ENCODE results near the gene SAMD4B. TPM values are rescaled to one million over a fixed set of nuclear protein-coding genes. Genes with fewer than 3 reads are reported as not detected.

Gene SAMD4B
- total and polyA plus RNA-seq, 9 donors = 59.0 to 139 (median 110) TPM

DNA sequence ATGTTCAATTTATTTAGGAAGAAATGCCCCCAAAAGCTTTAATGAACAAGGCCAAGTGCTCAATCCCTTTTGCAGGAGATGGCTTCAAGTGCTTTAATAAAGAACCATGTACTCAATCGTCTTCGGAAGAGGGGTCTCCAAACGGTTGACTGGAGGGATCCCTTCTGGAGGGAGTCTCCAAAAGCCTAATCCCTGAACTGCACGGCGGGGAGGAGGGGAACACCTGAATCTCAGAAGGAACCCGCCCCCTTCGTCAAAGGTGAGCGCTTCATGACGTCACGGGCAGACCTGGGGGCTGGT is 48.2 kb downstream of the SAMD4B start:
- 0% methylated on average over 10 of the region's 10 CpGs for WGBS, 3 donors
- DNase-seq = peak in 1 of 5 donors; percentile 81
- Histone ChIP-seq H3K4me3 (peak overlapping the region; percentile 68), H3K9me3 (no peaks in the 10 kb centered on the region), H3K27me3 (no peaks in the 10 kb centered on the region), H3K27ac (peak overlapping the region; percentile 91 to 99), H3K4me1 (ENCODE audit: insufficient read depth) (peaks cover 3% of the 10 kb centered on the region), H3K36me3 (no peaks in the 10 kb centered on the region)
- TF ChIP-seq POLR2A (IDR thresholded peaks at IDR 0.05) = no peak
- TF ChIP-seq EP300 (IDR thresholded peaks at IDR 0.05) = no peak
- TF ChIP-seq, protein P1, sequence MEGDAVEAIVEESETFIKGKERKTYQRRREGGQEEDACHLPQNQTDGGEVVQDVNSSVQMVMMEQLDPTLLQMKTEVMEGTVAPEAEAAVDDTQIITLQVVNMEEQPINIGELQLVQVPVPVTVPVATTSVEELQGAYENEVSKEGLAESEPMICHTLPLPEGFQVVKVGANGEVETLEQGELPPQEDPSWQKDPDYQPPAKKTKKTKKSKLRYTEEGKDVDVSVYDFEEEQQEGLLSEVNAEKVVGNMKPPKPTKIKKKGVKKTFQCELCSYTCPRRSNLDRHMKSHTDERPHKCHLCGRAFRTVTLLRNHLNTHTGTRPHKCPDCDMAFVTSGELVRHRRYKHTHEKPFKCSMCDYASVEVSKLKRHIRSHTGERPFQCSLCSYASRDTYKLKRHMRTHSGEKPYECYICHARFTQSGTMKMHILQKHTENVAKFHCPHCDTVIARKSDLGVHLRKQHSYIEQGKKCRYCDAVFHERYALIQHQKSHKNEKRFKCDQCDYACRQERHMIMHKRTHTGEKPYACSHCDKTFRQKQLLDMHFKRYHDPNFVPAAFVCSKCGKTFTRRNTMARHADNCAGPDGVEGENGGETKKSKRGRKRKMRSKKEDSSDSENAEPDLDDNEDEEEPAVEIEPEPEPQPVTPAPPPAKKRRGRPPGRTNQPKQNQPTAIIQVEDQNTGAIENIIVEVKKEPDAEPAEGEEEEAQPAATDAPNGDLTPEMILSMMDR (IDR thresholded peaks at IDR 0.05) = no peak
- intact Hi-C loops (cut with DNase I) = loop anchor here in 1 of 4 donors (10.0 kb wide), 1 partner anchor 144 kb away; the partner anchor contains the start of gene EID2B

DNA sequence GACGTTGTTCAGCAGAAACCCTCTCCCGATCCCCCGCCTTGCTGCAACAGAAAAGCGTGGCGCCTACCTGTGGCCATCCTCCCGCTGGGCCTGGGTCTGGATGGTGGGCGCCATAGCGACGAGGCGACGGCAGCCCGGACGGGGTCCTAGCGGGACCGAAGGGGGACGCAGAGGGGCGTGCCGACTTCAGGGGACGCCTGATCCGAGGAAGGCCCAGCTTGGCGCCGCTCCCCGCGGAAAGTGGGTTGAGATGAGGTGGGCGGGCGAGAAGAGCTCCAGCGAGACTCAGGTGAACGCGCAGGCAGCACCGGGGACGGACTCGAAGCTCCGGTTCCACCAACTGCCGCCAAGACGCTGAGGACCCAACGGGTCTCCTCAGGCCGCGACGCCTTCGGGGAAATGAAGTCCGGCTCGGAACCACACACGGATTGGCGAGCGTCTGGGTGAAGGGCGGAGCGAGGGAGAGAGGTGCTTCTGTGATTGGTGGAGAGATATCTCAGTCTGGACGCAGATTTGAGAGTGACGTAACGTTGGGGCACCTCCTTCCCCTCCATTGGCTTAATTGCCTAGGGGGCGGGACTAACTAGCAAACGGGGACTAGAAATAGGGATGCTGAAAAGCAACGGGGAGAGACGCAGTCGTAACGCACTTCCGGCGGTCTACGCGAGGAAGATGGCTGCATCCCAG is 48.7 kb downstream of the SAMD4B start, which contains the start of the genes MED29 and PAF1:
TSS of gene MED29 (plus strand) at position 628 of the 687 bp plus-strand sequence. CDS start at position 673, 45 bp downstream.
TSS of gene PAF1 (minus strand) at position 356 of the 687 bp plus-strand sequence. CDS start at position 114, 242 bp downstream.
- DNase-seq = peak; percentile 96 to 98 (median 97)
- Histone ChIP-seq H3K9me3 (no peaks in the 10 kb centered on the region), H3K27ac (peak within 1 kb of the TSS; percentile 91 to 99), H3K36me3 (no peaks in the 10 kb centered on the region), H3K4me1 (ENCODE audit: insufficient read depth) (peaks cover 3% of the 10 kb centered on the region), H3K27me3 (no peaks in the 10 kb centered on the region), H3K4me3 (peak within 1 kb of the TSS; percentile 70)
- peak; percentile 47 for TF ChIP-seq EP300 (IDR thresholded peaks at IDR 0.05)
- peak; percentile 73 for TF ChIP-seq POLR2A (IDR thresholded peaks at IDR 0.05)
- TF ChIP-seq, protein P1 (IDR thresholded peaks at IDR 0.05) = peak in 2 of 3 donors; percentile 35 to 53
- 0 to 1% (median 1%) methylated on average over 44 to 60 of the region's 60 CpGs for WGBS, 3 donors
- intact Hi-C loops (cut with DNase I) = loop anchor here in 2 of 4 donors (1.0 to 10.0 kb wide), 2 partner anchors 49 to 144 kb away; partner anchors contain the start of genes EID2B (in 1 of the 2) and SAMD4B (in 1 of the 2)

DNA sequence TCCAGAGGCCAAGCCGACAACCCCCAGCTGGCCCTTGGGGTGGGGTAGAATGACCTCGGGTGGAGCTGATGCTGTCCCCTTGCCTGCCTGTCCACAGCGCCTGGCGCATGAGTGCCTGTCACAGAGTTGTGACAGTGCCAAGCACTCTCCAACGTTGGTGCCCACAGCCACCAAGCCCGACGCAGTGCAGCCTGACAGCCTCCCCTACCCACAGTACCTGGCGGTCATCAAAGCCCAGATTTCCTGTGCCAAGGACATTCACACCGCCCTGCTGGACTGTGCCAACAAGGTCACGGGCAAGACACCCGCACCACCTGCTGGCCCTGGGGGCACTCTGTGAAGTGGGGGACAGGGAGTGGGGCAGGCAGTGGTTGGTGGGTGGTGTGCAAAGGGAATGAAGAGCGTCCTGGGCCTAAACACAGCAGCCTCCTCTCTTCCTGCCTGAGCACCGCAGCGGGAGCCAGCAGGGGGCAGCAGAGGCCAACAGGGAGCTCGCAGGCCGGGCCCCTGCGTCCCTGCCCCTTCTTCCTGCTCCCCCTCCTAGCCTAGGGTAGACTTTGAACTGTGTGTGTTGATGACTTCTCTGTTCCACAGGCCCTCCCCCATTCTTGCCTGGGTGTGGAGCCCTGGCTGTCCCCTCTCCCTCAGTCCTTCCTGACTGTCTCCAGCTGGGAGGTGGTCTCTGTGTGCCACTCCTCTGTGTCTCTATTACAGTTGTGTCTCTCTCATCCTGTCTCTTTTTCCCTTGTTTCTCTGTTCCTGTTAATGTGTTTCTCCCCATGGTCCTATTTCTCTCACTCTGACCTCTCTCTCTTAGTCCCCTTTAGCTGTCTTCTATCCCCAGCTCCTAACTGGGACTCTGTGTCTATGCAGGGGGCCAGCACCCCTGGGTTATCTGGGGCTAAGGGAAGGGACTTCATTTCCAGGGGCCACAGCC is 55.4 kb downstream of the SAMD4B start:
- WGBS, 3 donors = 27 to 28% (median 28%) methylated on average over 9 to 17 of the region's 17 CpGs
- Histone ChIP-seq H3K27ac (peak overlapping the region; percentile 66 to 71), H3K27me3 (no peaks in the 10 kb centered on the region), H3K4me3 (no peak overlapping the region), H3K9me3 (no peaks in the 10 kb centered on the region), H3K4me1 (ENCODE audit: insufficient read depth) (peaks cover 8% of the 10 kb centered on the region), H3K36me3 (no peaks in the 10 kb centered on the region)
- intact Hi-C loops (cut with DNase I) = loop anchor here in 2 of 4 donors (2.0 to 10.0 kb wide), 2 partner anchors 15 to 137 kb away; partner anchors contain the start of genes EID2B (in 1 of the 2) and PLEKHG2 (in 1 of the 2)
- peak; percentile 81 to 93 (median 91) for DNase-seq
- TF ChIP-seq EP300 (IDR thresholded peaks at IDR 0.05) (no peak), POLR2A (IDR thresholded peaks at IDR 0.05) (peak; percentile 28)
- TF ChIP-seq, protein P1 (IDR thresholded peaks at IDR 0.05) = peak; percentile 92 to 96 (median 96)

DNA sequence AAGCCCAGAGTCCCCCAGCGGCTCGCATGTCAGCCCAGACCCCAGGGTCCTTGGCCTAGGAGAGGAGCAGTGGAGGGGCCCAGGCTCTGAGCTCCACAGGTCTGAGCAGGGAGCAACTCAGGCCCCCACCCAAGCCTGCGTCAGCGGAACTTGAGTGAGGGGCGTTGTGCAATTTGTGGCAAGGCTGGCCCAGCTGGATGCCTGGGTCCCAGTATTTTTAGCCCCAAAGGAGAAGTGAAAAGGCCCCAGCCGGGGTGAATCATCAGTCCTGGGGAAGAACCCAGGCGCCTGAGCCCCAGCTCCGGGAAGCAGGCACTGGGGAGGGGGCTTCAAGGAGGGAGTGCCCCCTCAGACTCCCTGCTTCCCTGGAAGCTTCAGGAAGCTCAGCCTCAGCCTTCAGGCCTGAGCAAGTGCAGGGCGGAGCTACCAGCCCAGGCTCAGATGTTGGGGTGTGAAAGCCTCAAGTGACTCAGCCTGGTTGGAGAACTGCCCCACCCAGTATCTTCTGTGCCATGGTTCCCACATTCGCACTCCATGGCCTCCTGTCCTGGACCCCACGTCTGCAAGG is 56.2 kb downstream of the SAMD4B start:
- intact Hi-C loops (cut with DNase I) = loop anchor here in 1 of 4 donors (10.0 kb wide), 1 partner anchor 136 kb away; the partner anchor contains the start of gene EID2B
- peaks cover 8% of the 10 kb centered on the region for H3K4me1 ChIP-seq (ENCODE audit: insufficient read depth)
- peak in 4 of 5 donors; percentile 46 to 68 (median 50) for DNase-seq
- peak; percentile 11 for TF ChIP-seq POLR2A (IDR thresholded peaks at IDR 0.05)
- TF ChIP-seq, protein P1 (IDR thresholded peaks at IDR 0.05) = no peak
- H3K27ac ChIP-seq = peak overlapping the region; percentile 66 to 71
- no peak overlapping the region for H3K4me3 ChIP-seq
- H3K9me3 ChIP-seq = no peaks in the 10 kb centered on the region
- H3K27me3 ChIP-seq = no peaks in the 10 kb centered on the region
- 77 to 82% (median 81%) methylated on average over 11 of the region's 11 CpGs for WGBS, 3 donors
- H3K36me3 ChIP-seq = no peaks in the 10 kb centered on the region
